Measurements from ENCODE around the gene ADGRA1.
A peak's percentile ranks its signal among the peaks of the same experiment; 100 is the strongest.
"Not testable (repeated sequence)": the region's sequence is repeated elsewhere in the genome, so short reads cannot be mapped to it uniquely, and the experiment has no call there.

The ADGRA1 gene

DNA sequence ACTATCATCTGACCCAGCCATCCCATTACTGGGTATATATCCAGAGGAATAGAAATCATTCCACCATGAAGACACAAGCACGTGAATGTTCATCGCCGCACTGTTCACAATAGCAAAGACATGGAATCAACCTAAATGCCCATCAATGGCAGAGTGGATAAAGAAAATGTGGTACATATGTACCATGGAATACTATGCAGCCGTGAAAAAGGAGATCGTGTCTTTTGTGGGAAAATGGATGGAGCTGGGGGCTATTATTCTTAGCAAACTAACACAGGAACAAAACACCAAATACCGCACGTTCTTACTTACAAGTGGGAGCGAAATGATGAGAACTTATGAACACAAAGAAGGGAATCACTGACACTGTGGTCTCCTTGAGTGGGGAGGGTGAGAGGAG lies 62.5 kb downstream of the ADGRA1 start:
- DNase-seq (ENCODE audit: low spot score), result no peak

GRCh38 chr10:133150656-133151055 lies 62.9 kb downstream of the ADGRA1 start:
- no peak for DNase-seq (ENCODE audit: low spot score)

GRCh38 chr10:133151071-133151470 lies 63.3 kb downstream of the ADGRA1 start:
- DNase-seq (ENCODE audit: low spot score), result not testable (repeated sequence)

- no peak for DNase-seq (ENCODE audit: low spot score)
Observed at GRCh38 chr10:133151543-133151972, 63.8 kb downstream of the ADGRA1 start.

DNA sequence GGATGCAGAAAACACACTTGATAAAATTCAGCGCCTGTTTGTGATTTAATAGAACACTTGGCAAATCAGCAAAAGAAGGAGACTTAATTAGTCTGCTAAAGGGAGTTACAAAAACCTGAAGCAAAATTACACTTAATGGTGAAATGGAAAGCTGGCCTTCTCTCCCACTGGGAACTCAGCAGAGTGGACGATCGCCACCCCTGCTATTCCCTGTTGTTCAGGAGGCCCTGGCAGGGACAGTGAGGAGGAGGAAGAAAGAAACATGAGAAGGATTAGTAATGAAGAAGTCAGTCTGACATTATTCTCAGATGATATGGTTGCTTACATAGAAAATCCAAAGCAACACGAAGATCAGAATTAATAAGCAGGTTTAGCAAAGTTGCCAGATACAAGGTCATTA lies 66.7 kb downstream of the ADGRA1 start:
- no peak for DNase-seq (ENCODE audit: low spot score)

DNA sequence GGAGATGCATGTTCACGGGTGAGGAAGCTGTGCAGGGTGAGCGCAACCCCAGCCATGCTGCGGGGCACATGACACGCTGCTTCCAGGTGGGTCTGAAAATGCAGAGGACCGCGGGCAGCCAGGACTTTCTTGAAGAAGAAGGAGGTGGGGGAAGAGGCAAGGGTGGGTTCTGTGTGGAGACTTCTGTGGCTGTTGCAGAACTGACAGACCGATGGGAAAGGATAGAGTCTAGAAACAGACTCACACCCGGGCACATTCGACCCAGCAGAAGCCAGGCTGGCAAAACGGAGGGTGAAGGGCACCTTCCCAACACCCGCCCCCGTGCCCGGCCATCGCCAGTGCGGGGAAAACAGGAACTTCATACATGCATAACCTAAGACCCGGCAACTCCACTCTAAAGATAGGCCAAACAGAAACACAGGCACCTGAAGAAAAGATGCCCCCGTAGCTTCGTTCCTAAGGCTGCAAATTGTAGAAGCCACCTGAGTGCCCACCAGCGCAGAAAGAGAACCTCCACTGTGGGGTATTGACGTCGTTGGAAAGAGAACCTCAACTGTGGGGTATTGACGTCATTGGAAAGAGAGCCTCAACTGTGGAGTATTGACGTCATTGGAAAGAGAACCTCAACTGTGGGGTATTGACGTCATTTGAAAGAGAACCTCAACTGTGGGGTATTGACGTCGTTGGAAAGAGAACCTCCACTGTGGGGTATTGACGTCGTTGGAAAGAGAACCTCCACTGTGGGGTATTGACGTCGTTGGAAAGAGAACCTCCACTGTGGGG lies 67.5 kb downstream of the ADGRA1 start:
- no peak for DNase-seq (ENCODE audit: low spot score)

GRCh38 chr10:133156674-133157579 lies 69.2 kb downstream of the ADGRA1 start:
- no peak for DNase-seq (ENCODE audit: low spot score)

DNA sequence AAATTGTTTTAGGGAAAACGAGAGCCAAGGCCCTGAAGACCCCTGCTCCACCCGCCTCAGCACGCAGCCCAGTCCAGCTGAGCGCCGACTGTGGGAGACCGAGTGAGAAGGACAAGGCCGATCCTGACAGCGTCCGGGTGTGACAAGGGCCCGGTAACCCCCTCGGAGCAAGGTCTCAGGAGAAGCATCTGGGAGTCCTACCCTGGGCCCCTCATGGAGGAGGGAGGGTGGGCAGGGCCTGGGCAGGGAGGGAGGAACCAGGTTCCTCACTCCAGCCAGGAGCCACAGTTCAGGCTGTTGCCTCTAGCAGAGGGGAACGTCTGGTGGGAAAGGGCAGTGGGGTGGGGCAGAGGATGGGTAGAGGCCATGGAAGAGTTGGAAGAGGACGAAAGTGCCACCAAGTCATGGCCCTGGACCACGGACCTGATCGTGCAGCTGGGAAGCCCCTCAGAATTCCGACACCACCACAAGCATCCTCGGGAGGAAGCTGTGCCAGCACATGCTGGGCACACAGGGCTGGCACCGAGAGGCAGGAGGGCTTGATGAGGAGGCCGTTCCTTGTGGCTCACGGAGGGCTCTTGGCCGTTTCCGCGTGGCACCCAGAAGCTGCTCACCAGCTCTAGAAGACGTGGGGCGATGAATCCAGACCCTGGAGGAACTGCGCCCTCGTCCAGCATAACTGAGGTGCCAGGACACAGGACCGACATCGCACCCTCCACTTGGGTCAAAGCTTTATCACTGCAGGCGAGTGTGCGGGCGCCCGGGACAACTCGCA lies 70.1 kb downstream of the ADGRA1 start:
- no peak for DNase-seq (ENCODE audit: low spot score)

DNA sequence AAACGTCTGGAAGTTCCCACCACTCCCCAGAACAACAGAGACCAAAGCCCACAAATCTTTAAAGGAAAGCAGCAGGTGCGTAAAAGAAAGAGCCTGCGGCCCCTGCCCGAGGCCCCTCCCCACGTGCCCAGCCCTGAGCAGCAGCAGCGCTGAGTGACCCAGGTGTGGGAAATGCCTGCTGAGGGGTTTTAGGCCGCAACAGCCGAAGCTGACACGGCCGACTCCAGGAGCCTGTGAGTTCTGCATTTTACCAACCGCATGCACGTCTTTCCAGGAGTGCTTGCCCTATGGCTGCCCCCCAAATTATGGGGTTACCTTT lies 70.7 kb downstream of the ADGRA1 start:
- DNase-seq (ENCODE audit: low spot score), result no peak

GRCh38 chr10:133158756-133159610 lies 71.3 kb downstream of the ADGRA1 start:
- no peak for DNase-seq (ENCODE audit: low spot score)

- DNase-seq (ENCODE audit: low spot score), result no peak
Observed at GRCh38 chr10:133159611-133159949, 71.9 kb downstream of the ADGRA1 start.

DNA sequence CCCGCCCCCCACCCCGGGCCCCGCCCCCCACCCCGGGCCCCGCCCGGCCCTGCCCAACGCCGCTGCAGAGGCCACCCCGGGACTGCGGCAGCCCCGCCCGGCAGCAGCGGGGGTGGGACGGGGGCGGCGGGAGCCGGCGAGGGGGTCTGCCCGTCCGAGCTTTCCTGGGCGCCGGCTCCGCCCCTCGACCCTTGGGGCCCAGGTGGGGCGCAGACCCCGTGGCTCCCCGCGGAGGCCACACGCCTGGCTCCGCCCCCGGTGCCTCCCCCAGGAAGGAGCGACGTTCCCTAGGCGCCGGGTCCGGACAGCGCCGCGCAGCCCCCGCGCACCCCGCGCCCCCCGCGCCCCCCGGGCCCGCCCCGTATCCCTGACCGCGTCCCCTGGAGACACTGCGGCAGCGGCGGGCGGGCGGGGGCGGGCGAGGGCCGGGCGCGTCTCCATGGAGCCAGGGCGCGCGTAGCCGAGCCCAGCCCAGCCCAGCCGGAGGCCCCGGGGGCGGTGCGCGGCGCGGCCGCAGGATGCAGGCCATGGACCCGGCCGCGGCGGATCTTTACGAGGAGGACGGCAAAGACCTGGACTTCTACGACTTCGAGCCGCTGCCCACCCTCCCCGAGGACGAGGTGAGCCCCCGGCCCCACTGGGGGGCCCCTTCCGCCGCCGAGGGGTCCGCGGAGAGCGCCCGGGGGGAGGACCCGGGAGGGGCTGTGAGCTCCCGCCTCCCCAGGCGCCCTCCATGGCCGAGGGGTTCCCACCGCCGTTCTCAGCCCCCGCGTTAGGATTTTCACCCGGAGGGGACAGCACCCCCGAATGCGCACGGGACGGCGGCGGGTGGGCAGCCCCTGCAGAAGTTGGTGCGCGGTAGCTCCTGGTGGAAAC lies 72.5 kb downstream of the ADGRA1 start, which contains the start of gene KNDC1:
KNDC1 (plus strand) TSS at position 270 of the 876 bp plus-strand sequence; CDS start at position 519, 249 bp downstream.
- DNase-seq (ENCODE audit: low spot score), result no peak

DNA sequence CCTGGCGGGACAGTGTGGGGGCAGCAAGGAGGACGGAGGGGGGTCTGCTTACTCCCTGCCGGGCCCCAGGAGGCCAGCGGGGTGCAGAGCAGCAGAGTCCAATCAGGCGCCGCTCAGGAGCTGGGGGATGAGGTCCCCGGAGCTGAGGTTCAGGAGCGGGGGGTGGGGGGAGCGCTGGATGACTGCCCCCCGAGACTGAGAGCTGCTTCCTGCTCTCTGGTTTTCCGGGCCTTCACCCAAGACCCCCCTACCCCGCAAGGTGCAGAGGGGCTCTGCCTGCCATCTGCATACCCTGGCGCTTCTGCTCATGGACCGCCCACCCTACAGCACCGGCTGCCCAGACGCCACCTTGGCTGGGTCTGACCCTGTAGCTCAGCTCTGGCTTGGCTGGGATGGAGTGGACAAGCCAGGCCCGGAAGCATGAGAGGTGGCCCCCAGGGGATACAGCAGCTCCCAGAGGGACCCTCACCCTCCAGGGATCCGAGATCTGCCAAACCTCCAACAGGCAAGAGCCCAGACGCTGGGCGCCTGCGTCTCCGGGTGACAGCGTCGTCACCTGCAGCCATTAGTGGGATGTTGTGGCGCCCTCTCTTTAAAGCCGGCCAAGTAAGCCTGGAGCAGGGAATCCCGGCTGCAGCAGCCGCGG lies 73.2 kb downstream of the ADGRA1 start:
- no peak for DNase-seq (ENCODE audit: low spot score)

GRCh38 chr10:133161486-133162109 lies 73.9 kb downstream of the ADGRA1 start:
- no peak for DNase-seq (ENCODE audit: low spot score)

GRCh38 chr10:133162178-133162909 lies 74.6 kb downstream of the ADGRA1 start:
- DNase-seq (ENCODE audit: low spot score), result peak; percentile 83

DNA sequence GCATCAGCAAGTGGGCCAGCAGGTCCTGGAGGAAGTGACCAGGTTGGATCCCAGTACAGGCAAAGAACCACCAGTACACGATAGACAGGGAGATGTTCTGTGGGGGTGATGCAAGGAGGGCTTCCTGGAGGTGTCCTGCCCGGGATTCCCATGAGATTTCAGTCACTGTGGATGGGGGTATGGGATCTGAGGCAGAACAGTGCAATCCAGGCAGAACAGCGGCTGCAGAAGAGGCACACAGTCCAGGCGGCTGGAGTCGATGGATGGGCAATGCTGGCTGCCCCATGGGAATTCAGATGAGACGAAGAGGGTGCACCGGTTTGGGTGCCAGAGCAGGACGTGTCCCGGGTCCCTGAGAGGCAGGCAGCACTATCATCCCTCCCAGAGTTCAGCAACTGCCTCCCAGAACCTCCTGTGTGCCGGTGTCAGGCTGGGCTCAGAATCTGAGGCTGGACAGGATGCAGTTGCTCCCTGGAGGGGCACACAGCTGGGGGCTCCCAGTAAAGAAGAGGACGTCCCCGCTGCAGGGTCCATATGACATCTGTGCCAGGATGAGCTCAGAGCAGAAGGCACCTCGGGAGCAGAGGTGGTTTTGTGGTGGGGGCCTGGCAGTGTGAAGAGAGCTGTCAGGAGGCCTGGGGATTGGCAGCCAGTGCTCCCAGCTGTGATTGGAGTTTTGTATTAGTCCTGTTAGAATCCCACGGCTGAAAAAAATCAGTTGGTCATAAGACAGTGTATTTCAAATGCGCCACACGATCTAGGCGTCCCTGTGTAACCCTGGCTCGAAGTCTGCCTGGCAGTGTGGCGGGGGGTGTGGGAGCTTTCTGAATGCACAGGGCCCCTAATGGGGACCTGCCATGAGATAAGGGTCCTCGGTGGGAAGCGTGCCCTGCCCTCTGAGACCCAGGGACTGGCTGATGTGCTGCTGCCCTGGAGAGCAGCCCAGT lies 75.5 kb downstream of the ADGRA1 start:
- DNase-seq (ENCODE audit: low spot score), result peak; percentile 49
